Measurements from ENCODE around the gene OTOA. TPM values are rescaled to one million over a fixed set of nuclear protein-coding genes. Genes with fewer than 3 reads are reported as not detected.

OTOA gene
- total RNA-seq, 4 donors from 2014 or later, result not detected

DNA sequence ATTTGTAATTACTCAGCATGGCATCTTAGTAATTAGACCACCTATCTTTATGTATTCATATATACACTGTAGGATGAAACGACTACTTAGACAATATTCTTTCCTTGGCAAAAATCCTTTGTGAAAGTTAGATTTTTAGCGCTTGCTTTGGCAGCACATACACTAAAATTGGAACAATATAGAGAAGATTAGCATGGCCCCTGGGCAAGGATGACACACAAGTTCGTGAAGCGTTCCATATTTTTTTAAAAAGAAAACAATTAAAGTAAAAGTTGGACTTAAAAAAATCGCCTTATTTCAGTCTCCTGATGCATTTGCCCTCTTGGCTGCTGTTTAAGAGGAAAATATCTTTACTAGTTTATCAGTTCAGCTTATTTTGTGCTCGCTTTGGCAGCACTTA lies 21.9 kb upstream of the OTOA start:
- intact Hi-C loops (cut with DNase I; ENCODE audit: low total_unique reads), result loop anchor here (5.0 kb wide), 1 partner anchor 60 kb away; no protein-coding TSS in a partner anchor
- TF ChIP-seq CTCF (IDR thresholded peaks at IDR 0.05), result no peak
- TF ChIP-seq POLR2A (IDR thresholded peaks at IDR 0.05), result no peak
- DNase-seq (ENCODE audit: low spot score in 2 of 2), result no peak
- 42 to 44% methylated on average over 6 of the region's 6 CpGs for WGBS, 2 donors
- H3K4me3 ChIP-seq (ENCODE audit: low read depth, poor library complexity, severe bottlenecking), result no peak overlapping the region

- DNase-seq (ENCODE audit: low spot score in 2 of 2), result no peak
- TF ChIP-seq POLR2A (IDR thresholded peaks at IDR 0.05) (no peak), CTCF (IDR thresholded peaks at IDR 0.05) (no peak)
- no peak overlapping the region for H3K4me3 ChIP-seq (ENCODE audit: low read depth, poor library complexity, severe bottlenecking)
- 68 to 75% methylated on average over 7 of the region's 7 CpGs for WGBS, 2 donors
- intact Hi-C loops (cut with DNase I; ENCODE audit: low total_unique reads), result loop anchor here (5.0 kb wide), 1 partner anchor 61 kb away; no protein-coding TSS in a partner anchor
Measured at GRCh38 chr16:21642861-21643260, 20.9 kb upstream of the OTOA start.

GRCh38 chr16:21643785-21644184 lies 20.0 kb upstream of the OTOA start:
- DNase-seq (ENCODE audit: low spot score in 2 of 2), result no peak
- 93 to 95% methylated on average over 3 of the region's 3 CpGs for WGBS, 2 donors
- intact Hi-C loops (cut with DNase I; ENCODE audit: low total_unique reads), result loop anchor here (5.0 kb wide), 1 partner anchor 61 kb away; no protein-coding TSS in a partner anchor
- H3K4me3 ChIP-seq (ENCODE audit: low read depth, poor library complexity, severe bottlenecking), result no peak overlapping the region
- no peak for TF ChIP-seq POLR2A (IDR thresholded peaks at IDR 0.05)
- no peak for TF ChIP-seq CTCF (IDR thresholded peaks at IDR 0.05)

DNA sequence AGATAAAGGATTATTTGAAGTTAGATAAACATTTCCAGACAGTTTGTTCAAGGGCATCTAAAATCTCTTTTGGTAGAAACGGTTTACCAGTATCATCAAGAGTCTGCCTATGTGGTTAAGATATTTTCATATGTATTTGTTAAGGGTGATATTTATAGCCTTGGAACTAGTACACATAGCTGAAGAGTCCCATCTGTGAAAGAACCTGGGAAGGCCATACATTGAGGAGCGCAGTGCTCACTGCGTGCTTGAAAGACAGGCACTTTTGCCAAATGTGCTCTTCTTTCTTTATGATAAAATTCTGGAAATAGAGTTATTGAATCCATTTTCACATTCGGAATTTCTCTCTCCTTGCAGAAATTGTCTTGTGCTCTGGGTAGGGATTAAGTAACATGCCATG lies 19.1 kb upstream of the OTOA start:
- no peak for DNase-seq (ENCODE audit: low spot score in 2 of 2)
- TF ChIP-seq CTCF (IDR thresholded peaks at IDR 0.05) (no peak), POLR2A (IDR thresholded peaks at IDR 0.05) (no peak)
- WGBS, 2 donors, result 90 to 91% methylated on average over 4 of the region's 4 CpGs
- H3K4me3 ChIP-seq (ENCODE audit: low read depth, poor library complexity, severe bottlenecking), result no peak overlapping the region
- intact Hi-C loops (cut with DNase I; ENCODE audit: low total_unique reads), result loop anchor here (5.0 kb wide), 1 partner anchor 62 kb away; no protein-coding TSS in a partner anchor

GRCh38 chr16:21645261-21645721 lies 18.5 kb upstream of the OTOA start:
- WGBS, 2 donors, result 69 to 81% methylated on average over 9 of the region's 9 CpGs
- H3K4me3 ChIP-seq (ENCODE audit: low read depth, poor library complexity, severe bottlenecking), result no peak overlapping the region

More at GRCh38 chr16:21645261-21645721, 18.5 kb upstream of the OTOA start:
- intact Hi-C loops (cut with DNase I; ENCODE audit: low total_unique reads), result no loop called here
- no peak for TF ChIP-seq POLR2A (IDR thresholded peaks at IDR 0.05)
- no peak for TF ChIP-seq CTCF (IDR thresholded peaks at IDR 0.05)
- DNase-seq (ENCODE audit: low spot score in 2 of 2), result no peak
